ENCODE data around the gene ETS2.

The ETS2 gene

GRCh38 chr21:38819051-38819718, 13.5 kb downstream of the ETS2 start:
- no peak for TF ChIP-seq ZFX (IDR thresholded peaks at IDR 0.05; ENCODE audit: borderline replicate concordance)
- TF ChIP-seq, protein P1, sequence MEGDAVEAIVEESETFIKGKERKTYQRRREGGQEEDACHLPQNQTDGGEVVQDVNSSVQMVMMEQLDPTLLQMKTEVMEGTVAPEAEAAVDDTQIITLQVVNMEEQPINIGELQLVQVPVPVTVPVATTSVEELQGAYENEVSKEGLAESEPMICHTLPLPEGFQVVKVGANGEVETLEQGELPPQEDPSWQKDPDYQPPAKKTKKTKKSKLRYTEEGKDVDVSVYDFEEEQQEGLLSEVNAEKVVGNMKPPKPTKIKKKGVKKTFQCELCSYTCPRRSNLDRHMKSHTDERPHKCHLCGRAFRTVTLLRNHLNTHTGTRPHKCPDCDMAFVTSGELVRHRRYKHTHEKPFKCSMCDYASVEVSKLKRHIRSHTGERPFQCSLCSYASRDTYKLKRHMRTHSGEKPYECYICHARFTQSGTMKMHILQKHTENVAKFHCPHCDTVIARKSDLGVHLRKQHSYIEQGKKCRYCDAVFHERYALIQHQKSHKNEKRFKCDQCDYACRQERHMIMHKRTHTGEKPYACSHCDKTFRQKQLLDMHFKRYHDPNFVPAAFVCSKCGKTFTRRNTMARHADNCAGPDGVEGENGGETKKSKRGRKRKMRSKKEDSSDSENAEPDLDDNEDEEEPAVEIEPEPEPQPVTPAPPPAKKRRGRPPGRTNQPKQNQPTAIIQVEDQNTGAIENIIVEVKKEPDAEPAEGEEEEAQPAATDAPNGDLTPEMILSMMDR (IDR thresholded peaks at IDR 0.05): no peak
- no peak overlapping the region for H3K27ac ChIP-seq

GRCh38 chr21:38819719-38820159, 14.0 kb downstream of the ETS2 start:
- no peak overlapping the region for H3K27ac ChIP-seq
- no peak for TF ChIP-seq ZFX (IDR thresholded peaks at IDR 0.05; ENCODE audit: borderline replicate concordance)
- TF ChIP-seq, protein P1 (IDR thresholded peaks at IDR 0.05): no peak

GRCh38 chr21:38820471-38821239, 14.9 kb downstream of the ETS2 start:
- TF ChIP-seq, protein P1 (IDR thresholded peaks at IDR 0.05): no peak
- TF ChIP-seq ZFX (IDR thresholded peaks at IDR 0.05; ENCODE audit: borderline replicate concordance): no peak
- H3K27ac ChIP-seq: no peak overlapping the region

DNA sequence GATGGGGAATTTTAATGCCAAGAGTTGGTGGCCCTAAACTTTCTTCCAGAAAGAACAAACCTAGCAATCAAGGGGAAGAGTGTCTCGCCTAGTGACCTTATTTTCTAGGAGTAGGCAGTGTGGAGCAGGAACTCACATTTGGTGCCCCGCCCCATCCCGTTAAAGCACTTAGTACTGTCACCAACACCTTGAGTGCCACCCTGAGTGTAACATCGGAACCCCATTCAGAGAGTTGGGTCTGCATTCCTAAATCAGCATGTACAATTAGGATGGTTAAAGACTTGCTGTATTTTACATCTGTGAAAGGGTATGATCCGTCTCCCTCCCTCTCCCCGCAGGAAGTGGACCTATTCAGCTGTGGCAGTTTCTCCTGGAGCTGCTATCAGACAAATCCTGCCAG, 15.5 kb downstream of the ETS2 start:
- TF ChIP-seq, protein P1 (IDR thresholded peaks at IDR 0.05): no peak
- no peak overlapping the region for H3K27ac ChIP-seq

GRCh38 chr21:38821959-38822682, 16.4 kb downstream of the ETS2 start:
- no peak for TF ChIP-seq ZFX (IDR thresholded peaks at IDR 0.05; ENCODE audit: borderline replicate concordance)
- TF ChIP-seq, protein P1 (IDR thresholded peaks at IDR 0.05): no peak
- H3K27ac ChIP-seq: no peak overlapping the region

DNA sequence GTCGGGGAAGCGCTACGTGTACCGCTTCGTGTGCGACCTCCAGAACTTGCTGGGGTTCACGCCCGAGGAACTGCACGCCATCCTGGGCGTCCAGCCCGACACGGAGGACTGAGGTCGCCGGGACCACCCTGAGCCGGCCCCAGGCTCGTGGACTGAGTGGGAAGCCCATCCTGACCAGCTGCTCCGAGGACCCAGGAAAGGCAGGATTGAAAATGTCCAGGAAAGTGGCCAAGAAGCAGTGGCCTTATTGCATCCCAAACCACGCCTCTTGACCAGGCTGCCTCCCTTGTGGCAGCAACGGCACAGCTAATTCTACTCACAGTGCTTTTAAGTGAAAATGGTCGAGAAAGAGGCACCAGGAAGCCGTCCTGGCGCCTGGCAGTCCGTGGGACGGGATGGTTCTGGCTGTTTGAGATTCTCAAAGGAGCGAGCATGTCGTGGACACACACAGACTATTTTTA, 17.1 kb downstream of the ETS2 start:
- no peak for TF ChIP-seq ZFX (IDR thresholded peaks at IDR 0.05; ENCODE audit: borderline replicate concordance)

GRCh38 chr21:38823737-38824123, 18.0 kb downstream of the ETS2 start:
- 0 out of 2 replicates have a peak overlapping the region, but pooled peaks have one; percentile 9 for H3K27ac ChIP-seq
- TF ChIP-seq, protein P1 (IDR thresholded peaks at IDR 0.05): no peak
- no peak for TF ChIP-seq ZFX (IDR thresholded peaks at IDR 0.05; ENCODE audit: borderline replicate concordance)

More for the DNA sequence above, 17.1 kb downstream of the ETS2 start:
- H3K27ac ChIP-seq: no peak overlapping the region
